HG03103 (cell line): ENCODE data around the gene SLC7A1.

ENCODE experiments used
- ATAC-seq: cut with Tn5 transposase; IDR thresholded peaks from one replicate; pipeline ENCODE4 v1.9.1; 2021; ENCODE audit warnings: low read depth; ENCODE audit not compliant: unreplicated experiment

Gene SLC7A1

GRCh38 chr13:29497137-29497654 lies 98.3 kb downstream of the SLC7A1 start:
- ATAC-seq = no peak

DNA sequence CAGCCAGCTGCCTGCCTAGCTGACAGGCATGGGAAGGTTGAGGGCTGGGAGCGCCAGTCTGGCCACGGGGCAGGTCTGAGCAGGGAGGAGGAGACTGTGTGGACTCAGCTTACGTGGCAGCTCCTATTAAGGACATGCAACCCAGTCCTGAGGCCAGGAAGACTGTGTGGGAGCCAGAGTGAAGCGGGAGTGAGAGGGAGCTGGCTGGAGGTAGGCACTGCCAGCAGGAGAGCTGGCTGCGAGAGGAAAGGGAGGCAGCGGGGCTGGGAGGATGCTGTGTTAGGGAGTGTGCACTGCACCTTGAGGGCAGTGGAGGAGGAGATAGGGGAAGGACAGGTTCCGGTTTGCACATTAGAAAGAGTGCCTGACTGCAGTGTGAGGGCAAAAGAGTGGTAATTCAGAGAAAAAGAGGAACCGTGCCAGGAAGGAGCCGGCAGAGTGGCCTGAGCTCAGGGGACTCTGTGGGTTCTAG lies 99.2 kb downstream of the SLC7A1 start:
- ATAC-seq = peak; percentile 64

DNA sequence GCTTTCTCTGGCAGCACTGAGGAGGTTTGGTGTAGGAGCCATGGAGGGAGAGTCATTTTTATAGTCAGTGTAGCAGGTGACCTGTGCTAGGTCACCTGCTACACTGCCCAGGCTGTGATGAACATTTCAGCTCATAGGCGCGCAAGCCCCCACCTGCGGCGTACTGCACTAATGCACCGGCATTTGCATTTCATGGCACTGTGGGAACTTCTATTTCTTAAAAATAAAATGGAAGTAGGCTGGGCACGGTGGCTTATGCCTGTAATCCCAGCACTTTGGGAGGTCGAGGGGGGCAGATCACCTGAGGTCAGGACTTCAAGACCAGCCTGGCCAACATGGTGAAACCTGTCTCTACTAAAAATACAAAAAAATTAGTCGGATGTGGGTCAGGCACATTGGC lies 101.0 kb downstream of the SLC7A1 start:
- no peak for ATAC-seq

- ATAC-seq = no peak
Observed at GRCh38 chr13:29493796-29494195, 101.7 kb downstream of the SLC7A1 start.

DNA sequence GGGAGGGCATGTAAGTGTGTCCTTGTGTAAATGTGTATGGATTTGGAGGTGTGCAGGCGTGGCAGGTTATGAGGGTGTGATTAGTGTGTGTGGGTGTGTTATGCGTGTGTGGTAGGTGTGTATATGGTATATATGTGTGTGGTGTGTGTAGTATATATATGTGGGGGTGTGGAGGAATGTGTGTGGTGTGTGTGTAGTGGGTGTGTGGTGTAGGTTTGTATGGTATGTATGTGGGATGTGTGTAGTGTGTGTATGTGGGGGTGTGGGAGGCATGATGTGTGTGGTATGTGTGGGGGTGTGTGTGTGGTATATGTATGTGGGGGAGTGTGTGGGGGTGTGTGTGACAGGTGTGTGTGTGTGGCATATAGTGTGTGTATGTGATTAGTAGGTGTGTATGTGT lies 104.2 kb downstream of the SLC7A1 start:
- ATAC-seq = no peak

DNA sequence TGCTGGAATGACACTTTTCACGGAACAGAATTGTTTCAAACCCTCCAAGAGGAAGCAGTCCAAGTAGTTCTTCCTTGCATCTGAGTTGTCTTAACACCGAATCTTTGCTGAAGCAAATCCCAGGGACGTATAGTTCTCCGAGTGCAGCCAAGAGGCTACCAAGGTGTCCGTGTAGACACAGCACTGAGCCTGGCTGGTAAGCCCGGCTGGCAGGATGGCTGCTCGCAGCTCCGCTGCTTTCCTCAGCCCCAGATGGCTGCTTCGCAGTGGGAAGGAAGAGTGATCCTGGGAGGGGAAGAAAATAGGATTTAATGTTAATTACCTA lies 105.0 kb downstream of the SLC7A1 start:
- no peak for ATAC-seq

GRCh38 chr13:29489650-29490560 lies 105.6 kb downstream of the SLC7A1 start:
- ATAC-seq = no peak

GRCh38 chr13:29487466-29488454 lies 107.7 kb downstream of the SLC7A1 start:
- ATAC-seq = no peak

DNA sequence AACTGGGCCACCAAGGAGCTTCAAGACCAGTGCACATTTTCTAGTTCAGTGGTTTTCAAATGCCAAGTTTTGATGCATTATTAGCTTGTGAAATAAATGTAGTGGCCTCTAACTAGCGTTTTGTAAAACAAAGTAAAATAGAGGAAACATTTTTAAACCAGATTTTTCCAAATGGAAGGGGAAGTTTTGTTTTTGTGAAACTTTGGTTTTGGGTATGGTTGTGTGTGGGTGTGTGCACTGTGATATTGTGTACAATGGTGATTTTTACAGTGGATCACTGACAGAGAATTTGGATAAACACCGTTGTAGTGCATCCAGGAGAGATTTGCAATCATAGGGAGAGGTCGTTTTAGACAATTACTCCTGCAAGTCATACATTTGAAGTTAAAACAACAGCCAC lies 108.9 kb downstream of the SLC7A1 start:
- ATAC-seq = no peak

GRCh38 chr13:29484796-29485195 lies 110.7 kb downstream of the SLC7A1 start:
- no peak for ATAC-seq

- no peak for ATAC-seq
Observed at GRCh38 chr13:29484236-29484635, 111.3 kb downstream of the SLC7A1 start.

DNA sequence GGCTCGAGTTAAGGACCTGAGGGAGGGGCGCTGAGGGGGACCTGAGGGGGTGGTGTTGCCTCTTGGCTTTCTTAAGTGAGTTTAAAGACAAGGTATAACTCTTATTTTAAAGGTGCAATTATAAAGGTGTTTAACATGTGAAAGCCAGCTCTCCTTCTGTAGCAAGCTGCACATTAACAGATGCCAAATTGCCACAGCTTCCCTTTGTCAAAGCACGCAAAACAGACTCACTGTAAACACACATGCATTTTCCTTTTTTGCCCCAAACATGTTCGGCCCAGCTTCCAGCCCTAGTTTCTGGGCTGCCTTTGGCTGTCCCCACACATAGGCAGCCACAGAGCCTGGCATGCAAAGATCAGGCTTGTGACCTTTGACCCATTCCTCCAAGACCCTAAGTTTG lies 111.9 kb downstream of the SLC7A1 start:
- ATAC-seq = no peak

- ATAC-seq = no peak
Observed at GRCh38 chr13:29483211-29483610, 112.3 kb downstream of the SLC7A1 start.

- no peak for ATAC-seq
Observed at GRCh38 chr13:29482504-29482903, 113.0 kb downstream of the SLC7A1 start.

DNA sequence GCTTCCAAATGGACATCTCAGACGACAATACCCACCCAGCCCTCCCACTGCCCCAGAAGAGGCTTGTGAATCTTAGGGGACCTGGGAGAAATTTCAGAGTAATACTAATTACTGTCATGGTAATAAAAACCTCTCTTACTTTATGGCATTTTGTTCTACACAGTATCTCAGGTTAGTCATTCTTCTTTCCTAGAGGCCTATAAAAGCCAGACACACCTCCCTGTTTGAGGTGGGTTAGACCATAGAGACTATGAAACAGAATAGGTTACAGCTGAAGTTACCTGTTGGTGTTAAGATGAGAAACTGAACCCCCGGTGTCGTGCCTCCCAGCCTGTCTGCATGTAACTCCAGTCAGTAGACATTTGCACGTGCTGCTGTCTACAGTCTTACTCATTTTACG lies 113.9 kb downstream of the SLC7A1 start:
- ATAC-seq = no peak

DNA sequence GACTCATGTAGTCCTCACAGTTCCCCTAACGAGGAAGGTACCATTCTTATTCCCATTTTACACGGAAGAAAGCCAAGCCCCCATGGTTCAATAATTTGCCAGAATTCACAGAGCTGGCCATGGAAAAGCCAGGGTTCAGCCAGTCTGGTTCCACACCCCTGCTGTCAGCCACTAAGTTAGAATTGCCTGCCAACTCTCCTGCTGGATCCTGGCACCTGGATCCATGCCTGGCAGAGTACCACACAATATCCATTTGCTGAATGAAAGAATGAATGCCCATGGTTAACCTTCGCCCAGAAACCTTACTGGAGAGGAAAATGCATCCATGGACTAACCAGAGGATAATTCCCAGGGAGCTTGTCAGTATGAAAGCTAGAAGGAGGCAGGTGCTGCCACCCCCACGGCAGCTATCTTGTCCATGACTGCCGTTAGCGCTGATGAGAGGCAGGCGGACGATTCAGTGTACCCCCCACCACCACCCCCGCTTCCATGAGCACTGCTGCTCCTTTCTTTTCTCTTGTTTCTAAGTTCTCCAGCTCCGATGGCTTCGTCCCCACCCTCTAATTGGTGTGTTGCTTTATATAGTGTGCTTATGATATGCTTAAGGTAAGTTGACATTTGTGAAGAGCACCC lies 114.5 kb downstream of the SLC7A1 start:
- ATAC-seq = no peak

DNA sequence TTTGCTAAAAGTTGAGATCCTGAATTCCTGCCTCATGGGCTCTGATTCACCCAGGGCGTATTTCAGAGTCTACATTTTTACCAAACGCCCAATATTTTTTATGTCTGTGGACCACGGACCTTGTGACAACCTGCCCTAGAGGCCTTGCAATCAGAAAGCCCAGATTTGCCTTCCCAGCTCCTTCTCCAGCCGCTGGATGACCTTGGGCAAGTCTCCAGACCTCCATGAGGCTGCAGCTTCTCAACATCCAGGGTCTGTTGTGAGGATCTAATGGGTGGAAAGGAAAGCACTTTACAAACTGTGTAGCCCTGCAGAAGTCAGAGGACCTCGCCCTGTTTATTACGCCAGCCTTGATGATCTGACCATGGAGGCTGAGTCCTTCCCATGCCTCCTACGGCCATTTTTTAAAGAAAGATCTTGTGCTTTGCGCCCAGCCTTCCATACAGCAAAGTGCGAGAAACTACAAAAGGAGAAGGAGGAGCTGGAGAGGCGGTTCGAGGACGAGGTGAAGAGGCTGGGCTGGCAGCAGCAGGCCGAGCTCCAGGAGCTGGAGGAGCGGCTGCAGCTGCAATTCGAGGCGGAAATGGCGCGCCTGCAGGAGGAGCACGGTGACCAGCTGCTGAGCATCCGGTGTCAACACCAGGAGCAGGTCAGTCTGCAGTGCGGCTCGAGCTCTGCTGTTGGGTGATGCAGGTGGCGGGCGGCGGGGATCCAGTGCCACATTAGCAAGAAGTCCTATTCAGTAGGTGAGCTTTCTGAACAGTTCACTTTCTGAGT lies 115.6 kb downstream of the SLC7A1 start:
- no peak for ATAC-seq

GRCh38 chr13:29476046-29476445 lies 119.4 kb downstream of the SLC7A1 start:
- no peak for ATAC-seq

DNA sequence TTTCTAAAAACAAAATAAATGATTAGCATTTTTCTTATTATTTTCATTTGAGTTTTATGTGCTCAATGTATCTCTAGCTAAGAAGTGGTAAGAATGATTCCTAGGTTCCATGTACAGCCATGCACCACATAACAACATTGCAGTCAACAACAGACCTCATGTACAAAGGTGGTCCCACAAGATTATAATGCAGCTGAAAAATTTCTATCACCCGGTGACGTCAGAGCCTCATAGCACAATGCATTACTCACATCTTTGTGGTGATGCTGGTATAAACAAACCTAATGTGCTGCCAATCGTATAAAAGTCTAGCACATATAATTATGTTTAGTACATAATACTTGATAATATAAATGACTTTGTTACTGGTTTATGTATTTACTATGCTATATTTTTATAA lies 120.5 kb downstream of the SLC7A1 start:
- no peak for ATAC-seq

DNA sequence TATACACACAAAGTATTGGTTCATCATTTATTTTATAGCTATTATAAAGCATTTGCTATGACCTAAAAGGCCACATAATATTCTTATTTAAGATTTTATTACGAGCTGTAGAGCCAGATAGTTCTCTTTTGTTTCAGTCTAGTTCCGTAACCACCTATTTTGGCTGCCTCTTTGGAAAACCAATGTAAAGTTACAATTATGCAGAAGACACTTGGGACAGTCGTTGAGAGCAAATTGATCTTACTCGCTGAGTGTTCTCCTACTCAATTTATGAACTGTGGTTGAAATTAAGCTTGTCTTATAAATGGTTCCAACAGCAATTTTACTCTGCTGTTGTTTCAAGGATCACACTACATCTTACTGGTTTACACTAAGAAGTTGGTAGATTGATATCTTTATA lies 122.3 kb downstream of the SLC7A1 start:
- ATAC-seq = no peak
